ENCODE results near the gene NMRK2. TPM values are rescaled to one million over a fixed set of nuclear protein-coding genes. Genes with fewer than 3 reads are reported as not detected.
"Not testable (repeated sequence)": the region's sequence is repeated elsewhere in the genome, so short reads cannot be mapped to it uniquely, and the experiment has no call there.

The NMRK2 gene
- polyA plus RNA-seq, 3 donors, result 0.13 to 0.40 TPM; not detected in 1

DNA sequence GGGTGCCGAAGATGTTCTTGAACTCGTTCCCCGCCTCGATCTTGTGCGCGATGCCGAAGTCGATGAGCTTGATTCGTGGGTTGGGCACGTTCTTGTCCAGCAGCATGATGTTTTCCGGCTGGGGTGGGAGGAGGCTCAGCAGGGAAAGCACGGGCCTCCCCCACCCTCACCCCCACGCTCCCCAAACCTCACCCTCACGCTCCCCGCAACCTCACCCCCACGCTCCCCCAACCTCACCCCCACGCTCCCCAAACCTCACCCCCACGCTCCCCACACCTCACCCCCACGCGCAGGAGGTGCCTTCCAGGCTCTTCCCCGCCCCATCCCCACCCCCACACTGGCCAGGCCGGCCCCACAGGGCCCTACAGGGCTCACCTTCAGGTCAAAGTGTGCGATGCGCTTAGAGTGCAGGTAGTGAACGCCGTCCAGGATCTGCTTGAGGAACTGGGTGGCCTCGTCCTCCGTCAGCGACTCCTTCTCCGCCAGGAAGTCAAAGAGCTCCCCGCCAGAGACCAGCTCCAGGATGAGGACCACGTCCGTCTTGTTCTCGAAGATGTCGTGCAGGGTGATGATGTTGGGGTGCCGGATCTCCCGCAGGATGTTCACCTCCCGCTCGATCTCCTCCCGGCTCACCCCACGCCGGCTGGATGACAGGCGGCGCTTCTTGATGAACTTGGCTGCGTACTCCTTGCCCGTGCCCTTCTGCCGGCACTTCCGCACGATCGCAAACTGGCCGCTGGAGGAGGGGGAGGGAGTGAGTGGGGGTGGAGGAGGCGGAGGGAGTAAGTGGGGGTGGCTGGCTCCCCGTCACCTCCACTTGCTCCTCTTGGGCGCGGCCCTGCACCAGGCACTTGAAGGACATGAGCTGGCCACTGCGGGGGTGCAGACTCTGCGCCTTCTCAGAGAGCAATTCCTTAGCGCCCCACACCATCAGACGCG is 31.7 kb downstream of the NMRK2 start:
- no peak for DNase-seq

GRCh38 chr19:3966051-3967017 is 33.5 kb downstream of the NMRK2 start:
- no peak for DNase-seq

DNA sequence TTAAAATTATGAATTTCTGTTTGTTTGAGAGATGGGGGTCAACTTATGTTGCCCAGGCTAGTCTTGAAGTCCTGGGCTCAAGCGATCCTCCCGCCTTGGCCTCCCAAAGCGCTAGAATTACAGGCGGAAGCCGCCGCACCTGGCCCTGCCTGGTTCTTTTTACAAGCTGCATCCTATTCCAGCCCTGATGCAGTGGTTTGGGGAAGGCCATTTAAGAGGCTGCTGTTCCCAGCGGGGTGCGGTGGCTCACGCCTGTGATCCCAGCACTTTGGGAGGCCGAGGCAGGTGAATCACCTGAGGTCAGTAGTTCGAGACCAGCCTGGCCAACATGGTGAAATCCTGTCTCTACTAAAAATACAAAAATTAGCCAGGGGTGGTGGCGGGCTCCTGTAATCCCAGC is 35.1 kb downstream of the NMRK2 start:
- DNase-seq, result not testable (repeated sequence)

- peak; percentile 93 for DNase-seq
Observed at GRCh38 chr19:3968556-3969434, 35.9 kb downstream of the NMRK2 start.

- no peak for DNase-seq
Observed at GRCh38 chr19:3969435-3970312, 36.8 kb downstream of the NMRK2 start.

DNA sequence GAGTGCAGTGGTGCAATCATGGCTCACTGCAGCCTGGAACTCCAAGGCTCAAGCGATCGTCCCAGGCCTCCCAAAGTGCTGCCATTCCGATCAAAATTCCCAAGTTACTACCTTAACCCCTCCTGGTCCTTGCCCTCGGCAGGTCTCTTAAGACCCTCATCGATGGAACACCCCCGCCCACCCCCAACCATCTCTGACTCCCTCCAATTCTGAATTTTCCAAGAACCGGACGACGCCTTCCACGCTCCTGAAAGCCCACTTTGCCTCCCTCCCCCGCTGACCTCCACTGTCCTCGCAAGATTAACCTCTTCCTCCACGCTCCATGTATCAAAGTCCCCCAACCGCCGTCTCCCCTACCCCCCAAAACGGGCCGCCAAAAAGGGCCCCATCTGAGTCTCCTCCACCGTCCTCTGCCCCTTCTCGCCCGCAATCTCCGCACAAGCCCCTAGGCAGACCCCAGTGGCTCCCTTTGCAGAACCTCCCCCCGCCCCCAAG is 37.5 kb downstream of the NMRK2 start:
- no peak for DNase-seq

- peak; percentile 98 for DNase-seq
Observed at GRCh38 chr19:3970808-3971598, 38.1 kb downstream of the NMRK2 start, which contains the start of gene DAPK3. Gene DAPK3 (minus strand): TSS chr19:3971099. CDS start chr19:3969735, 1,364 bp downstream.

DNA sequence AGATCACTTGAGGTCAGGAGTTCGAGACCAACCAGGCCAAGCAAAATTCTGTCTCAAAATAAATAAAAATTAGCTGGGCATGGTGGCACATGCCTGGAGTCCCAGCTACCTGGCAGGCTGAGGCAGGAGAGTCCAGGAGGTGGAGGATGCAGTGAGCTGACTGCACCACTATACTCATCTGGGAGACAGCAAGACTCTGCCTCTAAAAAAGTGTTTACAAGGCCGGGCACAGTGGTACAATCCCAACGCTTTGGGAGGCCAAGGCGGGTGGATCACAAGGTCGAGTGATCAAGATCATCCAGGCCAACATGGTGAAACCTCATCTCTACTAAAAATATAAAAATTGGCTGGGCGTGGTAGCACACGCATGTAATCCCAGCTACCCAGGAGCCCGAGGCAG is 42.3 kb downstream of the NMRK2 start:
- no peak for DNase-seq

- DNase-seq, result no peak
Observed at GRCh38 chr19:3975637-3976087, 42.8 kb downstream of the NMRK2 start.

DNA sequence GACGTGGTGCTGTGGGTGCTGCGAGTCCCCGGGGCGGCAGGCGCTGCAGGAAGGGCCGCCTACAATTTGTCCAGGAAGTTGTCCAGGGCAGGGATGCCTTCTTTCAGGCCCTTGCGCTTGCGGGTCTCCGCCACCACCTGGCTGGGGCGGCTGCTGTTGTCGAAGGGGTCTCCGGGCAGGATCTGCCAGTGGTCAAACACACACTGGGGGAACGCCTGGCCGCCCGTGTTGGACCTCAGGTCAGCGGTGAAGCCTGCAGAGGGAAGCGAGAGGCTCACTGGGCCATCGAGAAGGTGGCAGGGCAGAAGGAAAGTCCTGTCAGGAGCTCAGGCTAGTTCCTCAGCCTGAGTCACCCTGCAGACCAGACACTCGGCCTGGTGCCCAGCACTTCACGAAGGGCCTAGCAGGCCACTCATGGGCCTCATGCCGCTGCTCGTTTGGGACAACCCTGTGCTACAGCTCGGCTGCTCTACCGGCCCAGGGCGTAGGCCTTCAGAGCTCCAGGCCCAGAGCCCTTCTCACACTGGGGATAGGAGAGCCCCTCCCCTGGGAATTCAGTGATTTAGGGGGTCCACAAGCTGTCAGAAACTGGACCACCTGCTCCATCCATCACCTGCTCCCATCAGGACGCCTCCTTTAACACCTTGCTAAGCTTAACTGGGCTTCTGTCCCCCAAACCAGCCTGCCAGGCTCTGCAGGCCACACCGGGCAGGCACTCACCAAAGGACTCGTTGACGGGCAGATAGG is 43.8 kb downstream of the NMRK2 start:
- no peak for DNase-seq

DNA sequence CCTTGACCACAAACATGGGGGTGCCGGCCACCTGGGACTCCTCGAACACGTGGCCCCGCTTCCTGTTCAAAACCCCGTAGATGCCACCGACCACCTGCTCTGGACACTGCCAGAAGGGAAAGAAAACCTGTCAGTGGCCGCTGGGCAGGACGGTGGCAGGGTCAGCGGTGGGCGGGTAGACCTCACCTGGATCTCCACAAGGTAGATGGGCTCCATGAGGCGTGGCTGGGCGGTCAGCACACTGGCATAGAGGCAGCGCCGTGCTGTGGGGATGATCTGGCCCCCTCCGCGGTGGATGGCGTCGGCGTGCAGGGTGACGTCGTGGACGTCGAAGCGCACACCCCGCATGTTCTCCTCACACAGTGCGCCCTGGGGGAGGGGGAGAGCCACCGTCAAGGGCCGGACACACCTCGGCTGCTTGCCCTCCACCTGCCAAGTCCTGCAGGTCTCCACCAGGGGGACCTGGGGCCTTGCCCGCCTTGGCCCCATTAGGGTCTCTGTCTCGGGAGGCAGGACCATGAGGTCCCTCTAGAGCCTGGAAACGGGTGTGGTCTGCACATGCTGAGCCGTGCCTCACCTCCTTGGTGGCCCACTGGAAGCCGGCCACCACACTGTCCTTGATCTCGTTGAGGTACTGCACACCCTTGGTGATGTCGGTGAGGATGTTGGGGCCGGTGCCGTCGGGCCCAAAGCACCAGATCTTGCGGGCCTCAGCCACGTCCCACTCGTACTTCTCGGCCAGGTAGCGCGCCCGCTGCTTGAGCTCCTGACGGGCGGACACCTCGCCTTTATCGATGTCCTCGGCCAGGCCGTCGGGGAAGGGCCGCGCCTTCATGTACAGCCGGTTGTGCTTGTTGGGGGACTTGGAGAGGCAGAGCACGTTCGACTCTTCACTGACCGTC is 44.6 kb downstream of the NMRK2 start:
- no peak for DNase-seq

DNA sequence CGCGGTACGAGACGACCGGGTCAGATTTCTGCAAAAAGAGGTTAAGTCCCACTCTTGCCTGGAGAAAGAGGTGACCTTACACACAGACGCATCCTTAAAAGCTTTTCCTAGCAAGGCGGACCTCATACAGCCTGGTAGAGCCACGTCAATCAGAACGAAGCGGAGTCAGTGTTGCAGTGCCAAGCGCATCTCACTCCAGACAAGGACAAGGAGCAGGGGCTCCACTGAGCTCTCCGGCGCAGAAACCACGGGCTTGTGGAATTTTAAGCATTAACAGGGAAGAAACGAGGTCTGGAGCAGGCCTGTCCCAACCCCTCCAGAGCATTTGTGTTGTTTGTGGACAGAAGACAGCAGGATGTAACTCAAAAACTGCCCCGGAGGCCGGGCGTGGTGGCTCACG is 45.3 kb downstream of the NMRK2 start:
- no peak for DNase-seq

DNA sequence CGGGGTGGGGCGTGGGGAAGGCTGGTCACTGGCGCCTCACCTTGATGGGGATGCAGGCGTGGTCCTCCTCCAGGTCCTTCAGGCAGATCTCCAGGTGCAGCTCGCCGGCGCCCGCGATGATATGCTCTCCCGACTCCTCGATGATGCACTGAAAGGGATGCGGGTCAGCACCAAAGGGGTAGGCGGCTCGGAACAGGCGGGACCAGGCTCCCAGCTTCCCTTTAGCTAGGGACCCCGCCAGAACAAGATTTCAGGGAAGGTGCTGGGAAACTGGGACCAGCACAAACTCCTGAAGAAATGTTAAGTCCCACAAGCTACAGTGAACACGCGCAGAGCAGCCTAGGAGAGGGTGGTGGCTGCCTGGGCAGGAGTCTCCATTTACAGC is 46.4 kb downstream of the NMRK2 start:
- DNase-seq, result no peak

DNA sequence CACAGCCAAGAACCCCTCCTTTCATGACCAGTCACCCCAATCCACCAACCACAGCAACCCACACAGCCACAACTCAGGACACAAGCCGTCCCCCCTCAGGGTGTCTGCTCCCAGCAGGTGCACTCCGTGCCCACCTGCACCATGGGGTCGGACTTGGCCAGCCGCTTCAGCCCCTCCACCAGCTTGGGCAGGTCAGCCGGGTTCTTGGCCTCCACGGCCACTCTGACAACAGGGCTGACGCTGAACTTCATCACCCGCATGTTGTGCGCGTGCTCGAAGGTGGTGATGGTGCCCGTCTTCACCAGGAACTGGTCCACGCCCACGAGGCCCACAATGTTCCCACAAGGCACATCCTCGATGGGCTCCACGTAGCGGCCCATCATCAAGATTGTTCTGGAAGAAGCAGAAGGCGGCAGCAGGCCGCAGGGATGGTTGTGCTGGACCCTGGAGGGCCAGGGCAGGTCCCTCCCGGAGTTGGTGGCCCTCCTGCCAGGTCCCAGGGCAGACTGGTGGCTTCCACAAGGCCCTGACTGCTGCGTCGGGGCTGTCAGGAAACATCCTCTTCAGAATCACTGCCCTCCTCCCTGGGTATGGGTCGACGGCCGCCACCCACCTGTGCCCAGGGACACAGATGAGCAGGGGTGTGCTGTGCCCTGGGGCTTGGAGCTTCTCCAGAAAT is 46.9 kb downstream of the NMRK2 start:
- no peak for DNase-seq

- no peak for DNase-seq
Observed at GRCh38 chr19:3980353-3981251, 47.7 kb downstream of the NMRK2 start.

DNA sequence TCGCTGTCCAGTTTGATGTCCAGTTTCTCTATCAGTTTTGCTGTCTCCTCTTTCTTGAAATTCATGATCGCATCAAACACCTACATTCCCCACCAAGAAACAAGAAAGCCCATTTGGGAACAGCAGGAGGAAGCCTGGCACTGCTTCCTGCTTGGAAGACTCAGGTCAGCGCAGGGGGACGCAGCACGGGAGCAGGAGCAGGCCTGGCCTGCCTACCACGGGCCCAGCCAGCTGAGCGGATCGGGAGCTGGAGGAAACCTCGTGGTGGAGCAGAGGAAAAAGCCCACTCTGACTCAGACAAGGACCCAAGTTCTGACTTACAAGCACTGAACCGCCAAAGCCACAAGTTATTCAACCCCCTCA is 48.5 kb downstream of the NMRK2 start:
- no peak for DNase-seq
